ENCODE data around the gene LIMCH1. TPM values are rescaled to one million over a fixed set of nuclear protein-coding genes. Genes with fewer than 3 reads are reported as not detected.

Gene LIMCH1
- total RNA-seq, 1 donor from 2014 or later, result 369 TPM

DNA sequence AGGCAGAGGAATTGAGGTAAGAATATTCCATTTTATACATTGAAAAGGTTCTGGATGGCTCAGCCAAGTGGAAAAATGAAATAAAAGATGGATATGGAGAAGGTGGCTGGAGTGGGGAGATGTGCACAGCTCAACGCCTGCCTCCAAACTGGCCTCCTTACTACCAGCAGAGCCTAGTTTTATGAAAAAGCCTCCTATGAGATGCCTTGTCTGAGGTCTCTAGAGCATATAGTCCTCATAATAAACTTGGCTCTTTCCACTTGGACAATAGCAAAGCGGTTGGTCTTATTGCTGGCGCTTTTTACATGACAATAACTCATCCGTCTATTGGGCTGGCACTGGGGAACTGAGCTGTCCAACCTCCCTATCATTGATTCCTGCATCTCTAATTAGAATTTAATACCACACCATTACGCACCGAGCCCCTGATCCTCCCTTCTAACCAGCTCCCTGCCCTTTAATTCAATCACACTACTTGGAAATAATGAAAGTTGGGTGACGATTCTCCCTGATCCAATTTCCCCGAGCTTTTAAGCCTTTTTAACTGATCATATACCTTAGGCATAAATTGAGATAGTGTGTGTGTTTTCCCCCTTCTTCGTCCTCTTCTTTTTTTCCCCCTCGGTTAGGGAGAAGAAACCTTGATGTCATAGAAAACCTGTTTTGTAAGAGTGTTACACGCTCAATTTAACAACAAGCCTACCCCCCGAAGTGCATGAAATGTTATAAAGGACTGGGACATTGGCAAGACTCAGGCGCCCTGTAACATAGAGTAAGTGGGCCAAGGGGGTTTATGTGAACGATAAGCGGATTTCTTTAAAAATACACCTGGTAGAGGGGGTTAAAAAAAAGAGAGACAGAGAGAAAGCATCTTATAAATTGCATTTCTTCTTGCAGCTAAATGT is 210.9 kb downstream of the LIMCH1 start, which contains the start of gene PHOX2B:
Gene PHOX2B, minus strand, starts transcription at position 155 of the 905 bp plus-strand sequence. Its CDS starts 115 bp downstream, at position 40.
- TF ChIP-seq, protein P1, sequence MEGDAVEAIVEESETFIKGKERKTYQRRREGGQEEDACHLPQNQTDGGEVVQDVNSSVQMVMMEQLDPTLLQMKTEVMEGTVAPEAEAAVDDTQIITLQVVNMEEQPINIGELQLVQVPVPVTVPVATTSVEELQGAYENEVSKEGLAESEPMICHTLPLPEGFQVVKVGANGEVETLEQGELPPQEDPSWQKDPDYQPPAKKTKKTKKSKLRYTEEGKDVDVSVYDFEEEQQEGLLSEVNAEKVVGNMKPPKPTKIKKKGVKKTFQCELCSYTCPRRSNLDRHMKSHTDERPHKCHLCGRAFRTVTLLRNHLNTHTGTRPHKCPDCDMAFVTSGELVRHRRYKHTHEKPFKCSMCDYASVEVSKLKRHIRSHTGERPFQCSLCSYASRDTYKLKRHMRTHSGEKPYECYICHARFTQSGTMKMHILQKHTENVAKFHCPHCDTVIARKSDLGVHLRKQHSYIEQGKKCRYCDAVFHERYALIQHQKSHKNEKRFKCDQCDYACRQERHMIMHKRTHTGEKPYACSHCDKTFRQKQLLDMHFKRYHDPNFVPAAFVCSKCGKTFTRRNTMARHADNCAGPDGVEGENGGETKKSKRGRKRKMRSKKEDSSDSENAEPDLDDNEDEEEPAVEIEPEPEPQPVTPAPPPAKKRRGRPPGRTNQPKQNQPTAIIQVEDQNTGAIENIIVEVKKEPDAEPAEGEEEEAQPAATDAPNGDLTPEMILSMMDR (IDR thresholded peaks at IDR 0.05), result no peak
- intact Hi-C loops (cut with DNase I), result no loop called here
- H3K4me1 ChIP-seq, result no peaks in the 10 kb centered on the region
- H3K9me3 ChIP-seq, result no peaks in the 10 kb centered on the region
- H3K36me3 ChIP-seq, result no peaks in the 10 kb centered on the region
- DNase-seq (no peak), ATAC-seq (no peak)
- H3K4me3 ChIP-seq, result no peak within 1 kb of the TSS
- H3K27ac ChIP-seq, result no peak within 1 kb of the TSS
- H3K27me3 ChIP-seq, result peaks cover 97% of the 10 kb centered on the region

GRCh38 chr4:41749631-41750039 is 211.7 kb downstream of the LIMCH1 start:
- H3K4me3 ChIP-seq, result no peak overlapping the region
- ATAC-seq (no peak), DNase-seq (no peak)
- TF ChIP-seq, protein P1 (IDR thresholded peaks at IDR 0.05), result no peak
- H3K9me3 ChIP-seq, result no peaks in the 10 kb centered on the region
- H3K27ac ChIP-seq, result no peak overlapping the region
- H3K4me1 ChIP-seq, result no peaks in the 10 kb centered on the region
- peaks cover 96% of the 10 kb centered on the region for H3K27me3 ChIP-seq
- H3K36me3 ChIP-seq, result no peaks in the 10 kb centered on the region
- intact Hi-C loops (cut with DNase I), result no loop called here

Other genes starting within 250 kb of the LIMCH1 start
- gene PHOX2B, start 210.6 kb downstream of the LIMCH1 start, total RNA-seq, result not detected

Data from upper lobe of right lung (tissue), 1 donor.